WERI-Rb-1 (cell line): Measurements from ENCODE around the gene ZDHHC11.

Experiments used
- DNase-seq: peaks from one replicate; pipeline ENCODE4 v3.0.0-alpha.2; 2020
- H3K27ac ChIP-seq: fragments of 250-450 bp; sonication (Bioruptor Pico); 2 replicates; pipeline ENCODE4 v1.5.1; 2020; ENCODE audit warnings: mild to moderate bottlenecking, moderate library complexity
- H3K27me3 ChIP-seq: fragments of 250-450 bp; sonication (Bioruptor Pico); 2 replicates; pipeline ENCODE4 v1.5.1; 2021; ENCODE audit warnings: mild to moderate bottlenecking, low read depth, moderate library complexity; ENCODE audit not compliant: insufficient read depth, severe bottlenecking
- H3K36me3 ChIP-seq: fragments of 250-450 bp; sonication (Bioruptor Pico); 2 replicates; pipeline ENCODE4 v1.5.1; 2020; ENCODE audit warnings: mild to moderate bottlenecking, moderate library complexity
- H3K4me3 ChIP-seq: 2 replicates; pipeline ENCODE4 v1.5.1; 2011; ENCODE audit warnings: low read depth, mild to moderate bottlenecking, control low read depth, low read length
- H3K9me3 ChIP-seq: fragments of 250-450 bp; sonication (Bioruptor Pico); 2 replicates; pipeline ENCODE4 v1.5.1; 2021; ENCODE audit warnings: mild to moderate bottlenecking, moderate library complexity; ENCODE audit not compliant: severe bottlenecking
- TF ChIP-seq, protein P1 (sequence below): IDR thresholded peaks from 2 replicates; pipeline ENCODE4 v1.5.1; 2011; ENCODE audit warnings: low read depth, mild to moderate bottlenecking, control low read depth, inconsistent platforms, low read length

The ZDHHC11 gene

DNA sequence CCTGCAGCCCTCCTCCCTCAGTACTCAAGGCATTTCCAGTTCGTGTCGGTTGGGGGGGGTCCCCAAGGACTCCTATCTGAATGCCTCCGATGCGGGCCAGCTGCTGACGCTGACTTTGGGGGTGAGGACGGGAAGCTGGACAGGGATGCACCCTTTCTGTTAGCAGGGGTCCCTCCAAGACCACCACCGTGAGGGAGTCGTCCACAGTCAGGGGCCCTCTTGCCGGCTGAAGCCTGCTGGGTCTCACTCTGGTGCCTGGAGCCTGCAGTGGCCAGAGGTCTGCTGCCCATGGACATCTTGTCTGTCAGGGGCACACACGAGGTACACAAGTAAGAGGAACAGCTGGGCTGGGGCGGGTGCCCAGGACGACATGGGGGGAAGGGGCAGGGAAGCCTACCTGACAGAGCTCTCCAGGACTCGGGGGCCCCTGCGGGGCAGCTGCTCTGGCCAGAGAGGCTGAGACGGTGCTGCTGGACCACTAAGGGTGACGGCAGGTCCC lies 9.1 kb upstream of the ZDHHC11 start:
- H3K27me3 ChIP-seq, result no peaks in the 10 kb centered on the region
- no peak for DNase-seq
- no peak overlapping the region for H3K27ac ChIP-seq
- peaks cover 33% of the 10 kb centered on the region for H3K36me3 ChIP-seq
- H3K9me3 ChIP-seq, result no peaks in the 10 kb centered on the region
- H3K4me3 ChIP-seq, result no peak overlapping the region
- TF ChIP-seq, protein P1, sequence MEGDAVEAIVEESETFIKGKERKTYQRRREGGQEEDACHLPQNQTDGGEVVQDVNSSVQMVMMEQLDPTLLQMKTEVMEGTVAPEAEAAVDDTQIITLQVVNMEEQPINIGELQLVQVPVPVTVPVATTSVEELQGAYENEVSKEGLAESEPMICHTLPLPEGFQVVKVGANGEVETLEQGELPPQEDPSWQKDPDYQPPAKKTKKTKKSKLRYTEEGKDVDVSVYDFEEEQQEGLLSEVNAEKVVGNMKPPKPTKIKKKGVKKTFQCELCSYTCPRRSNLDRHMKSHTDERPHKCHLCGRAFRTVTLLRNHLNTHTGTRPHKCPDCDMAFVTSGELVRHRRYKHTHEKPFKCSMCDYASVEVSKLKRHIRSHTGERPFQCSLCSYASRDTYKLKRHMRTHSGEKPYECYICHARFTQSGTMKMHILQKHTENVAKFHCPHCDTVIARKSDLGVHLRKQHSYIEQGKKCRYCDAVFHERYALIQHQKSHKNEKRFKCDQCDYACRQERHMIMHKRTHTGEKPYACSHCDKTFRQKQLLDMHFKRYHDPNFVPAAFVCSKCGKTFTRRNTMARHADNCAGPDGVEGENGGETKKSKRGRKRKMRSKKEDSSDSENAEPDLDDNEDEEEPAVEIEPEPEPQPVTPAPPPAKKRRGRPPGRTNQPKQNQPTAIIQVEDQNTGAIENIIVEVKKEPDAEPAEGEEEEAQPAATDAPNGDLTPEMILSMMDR, result no peak

DNA sequence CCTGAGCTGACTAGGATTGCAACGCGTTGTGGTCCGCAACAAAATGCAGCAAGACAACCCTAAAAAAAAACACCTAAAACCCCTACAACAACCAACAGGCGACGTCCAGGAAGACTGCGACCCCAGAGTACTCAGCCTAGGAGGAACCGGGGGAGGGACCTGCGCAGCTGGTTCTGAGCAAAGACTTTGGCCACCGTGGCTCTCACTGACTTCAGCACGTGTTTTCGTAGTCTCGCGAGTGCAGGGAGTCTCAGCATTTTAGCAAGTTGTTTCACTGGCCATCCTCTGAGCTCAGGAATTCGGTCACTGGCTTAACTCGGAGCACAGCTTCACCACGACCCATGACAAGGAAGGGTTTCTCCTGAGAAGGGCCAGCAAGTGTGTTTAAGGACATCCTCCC lies 8.6 kb upstream of the ZDHHC11 start:
- no peak for DNase-seq
- Histone ChIP-seq H3K27me3 (no peaks in the 10 kb centered on the region), H3K9me3 (no peaks in the 10 kb centered on the region), H3K27ac (no peak overlapping the region), H3K36me3 (peaks cover 28% of the 10 kb centered on the region), H3K4me3 (no peak overlapping the region)
- TF ChIP-seq, protein P1, result no peak

DNA sequence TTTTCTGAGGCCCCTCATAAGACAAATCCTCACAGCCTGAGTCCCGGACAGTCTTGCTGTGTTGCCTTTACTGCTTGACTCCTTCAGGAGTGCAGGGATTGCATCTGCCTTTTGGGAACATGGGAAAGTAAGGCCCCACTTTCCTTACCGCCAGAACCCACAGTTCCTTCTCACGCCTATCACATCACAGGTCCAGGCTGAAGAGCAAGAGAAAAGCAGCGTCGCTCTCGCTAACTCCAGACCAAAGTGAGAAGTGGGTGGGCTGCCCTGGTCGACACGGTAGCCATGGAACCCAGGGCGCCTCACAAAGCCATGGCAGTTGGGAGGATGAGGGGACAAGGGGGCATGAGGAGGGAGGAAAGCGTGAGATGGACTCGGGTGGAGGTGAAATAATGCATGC lies 7.9 kb upstream of the ZDHHC11 start:
- Histone ChIP-seq H3K4me3 (no peak overlapping the region), H3K9me3 (no peaks in the 10 kb centered on the region), H3K27ac (no peak overlapping the region), H3K36me3 (peaks cover 22% of the 10 kb centered on the region), H3K27me3 (no peaks in the 10 kb centered on the region)
- DNase-seq, result no peak
- TF ChIP-seq, protein P1, result no peak

DNA sequence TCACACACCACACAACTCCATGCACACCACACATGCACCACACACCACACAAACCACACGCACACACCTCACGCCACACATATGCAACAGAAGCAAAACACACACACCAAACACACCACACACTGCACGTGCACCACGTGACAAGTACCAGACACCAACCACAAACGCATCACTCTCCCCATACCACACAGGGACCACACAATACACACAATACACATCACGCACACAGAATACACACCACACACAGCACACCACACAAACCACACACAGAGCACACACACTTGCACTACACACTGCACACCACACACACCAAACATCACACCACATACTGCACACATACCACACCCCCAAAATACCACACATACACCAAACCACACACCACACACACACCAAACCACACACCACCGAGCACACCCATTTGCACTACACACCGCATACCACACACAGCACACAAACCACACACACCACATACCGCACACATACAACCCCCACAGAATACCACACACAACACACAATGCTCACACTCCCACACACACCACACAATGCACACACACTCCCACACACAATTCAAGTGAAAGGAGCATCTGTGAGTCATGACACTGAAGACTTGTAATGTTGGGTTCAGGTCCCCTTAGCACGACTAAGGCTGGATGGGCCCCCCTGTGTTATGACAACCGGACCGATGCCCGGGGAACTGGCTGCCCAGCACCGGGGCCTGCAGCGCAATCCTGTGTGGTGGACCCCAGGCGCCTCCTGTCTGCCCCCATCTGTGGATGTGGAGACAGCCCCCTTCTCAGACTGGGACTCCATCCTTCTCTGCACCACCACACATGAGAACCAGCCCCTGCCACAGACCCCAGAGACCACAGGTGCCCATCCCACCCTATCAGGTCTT lies 6.0 kb upstream of the ZDHHC11 start:
- TF ChIP-seq, protein P1, result no peak
- no peaks in the 10 kb centered on the region for H3K27me3 ChIP-seq
- no peak for DNase-seq
- no peak overlapping the region for H3K27ac ChIP-seq
- H3K36me3 ChIP-seq, result peaks cover 4% of the 10 kb centered on the region
- H3K9me3 ChIP-seq, result no peaks in the 10 kb centered on the region
- no peak overlapping the region for H3K4me3 ChIP-seq

DNA sequence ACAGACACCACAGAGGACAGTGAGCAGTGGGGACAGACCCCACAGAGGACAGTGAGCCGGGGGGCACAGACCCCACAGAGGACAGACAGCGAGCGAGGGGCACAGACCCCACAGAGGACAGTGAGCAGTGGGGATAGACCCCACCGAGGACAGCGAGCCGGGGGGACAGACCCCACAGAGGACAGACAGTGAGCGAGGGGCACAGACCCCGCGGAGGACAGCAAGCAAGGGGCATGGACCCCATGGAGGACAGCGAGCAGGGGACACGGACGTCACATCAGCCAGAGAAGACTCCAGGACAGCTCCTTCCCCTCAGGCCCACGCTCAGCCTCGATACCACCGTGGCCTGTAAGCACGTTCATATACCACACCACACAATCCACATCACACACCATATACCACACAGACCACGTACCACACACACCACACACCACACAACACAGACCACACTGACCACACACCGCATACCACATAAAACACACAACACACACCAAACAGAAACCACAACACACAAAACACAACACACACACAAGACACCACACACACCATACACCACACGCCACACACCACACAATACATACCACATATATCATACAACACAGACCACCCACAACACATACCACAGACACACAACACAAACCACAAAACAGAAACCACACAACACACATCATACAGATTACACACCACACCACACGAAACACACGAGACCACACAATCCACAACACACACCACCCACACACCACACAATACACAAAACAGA lies 5.2 kb upstream of the ZDHHC11 start:
- TF ChIP-seq, protein P1, result no peak
- no peak overlapping the region for H3K4me3 ChIP-seq
- no peak for DNase-seq
- H3K27me3 ChIP-seq, result peaks cover 3% of the 10 kb centered on the region
- H3K9me3 ChIP-seq, result no peaks in the 10 kb centered on the region
- peaks cover 4% of the 10 kb centered on the region for H3K36me3 ChIP-seq
- no peak overlapping the region for H3K27ac ChIP-seq
